HUES6 (cell line): Measurements from ENCODE around the gene KIRREL3.

Source experiments
- H3K27ac ChIP-seq: 2 replicates; pipeline ENCODE4 v1.7.0; 2013; ENCODE audit warnings: low read depth, mild to moderate bottlenecking, low read length, inconsistent platforms
- H3K27me3 ChIP-seq: 2 replicates; pipeline ENCODE4 v1.6.1; 2013; ENCODE audit warnings: low read length; ENCODE audit not compliant: control insufficient read depth, insufficient read depth
- H3K36me3 ChIP-seq: 2 replicates; pipeline ENCODE4 v1.6.1; 2013; ENCODE audit warnings: low read length; ENCODE audit not compliant: control insufficient read depth, insufficient read depth
- H3K4me1 ChIP-seq: 2 replicates; pipeline ENCODE4 v1.6.1; 2013; ENCODE audit warnings: low read length; ENCODE audit not compliant: control insufficient read depth, insufficient read depth
- H3K4me3 ChIP-seq: 2 replicates; pipeline ENCODE4 v1.5.1; 2013; ENCODE audit warnings: low read depth, low read length
- H3K9ac ChIP-seq: one replicate; pipeline ENCODE4 v1.6.1; 2013; ENCODE audit warnings: mild to moderate bottlenecking, low read length
- H3K9me3 ChIP-seq: 2 replicates; pipeline ENCODE4 v1.6.1; 2013; ENCODE audit warnings: low read depth, low read length; ENCODE audit not compliant: control insufficient read depth, insufficient read depth

Gene KIRREL3

DNA sequence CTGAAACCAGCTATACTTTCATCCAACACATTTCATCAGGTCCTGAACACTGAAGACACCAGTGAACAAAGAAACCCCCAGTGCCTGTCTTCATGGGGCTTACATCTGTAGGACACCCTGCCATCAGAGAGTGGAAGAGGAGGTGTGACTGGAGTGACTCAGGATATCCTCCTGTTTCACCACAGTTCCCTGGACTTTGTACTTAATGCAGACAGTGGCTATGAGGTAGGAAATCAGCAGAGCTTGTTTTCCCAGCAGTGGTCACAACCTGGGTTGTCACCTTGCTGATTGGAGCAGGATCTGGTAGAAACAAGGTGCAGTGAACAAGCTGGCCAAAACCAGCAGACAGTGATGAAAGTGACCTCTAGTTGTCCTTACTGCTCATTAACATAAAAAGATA is 128.8 kb downstream of the KIRREL3 start:
- no peak overlapping the region for H3K27ac ChIP-seq
- no peak overlapping the region for H3K9ac ChIP-seq
- no peak overlapping the region for H3K4me3 ChIP-seq

DNA sequence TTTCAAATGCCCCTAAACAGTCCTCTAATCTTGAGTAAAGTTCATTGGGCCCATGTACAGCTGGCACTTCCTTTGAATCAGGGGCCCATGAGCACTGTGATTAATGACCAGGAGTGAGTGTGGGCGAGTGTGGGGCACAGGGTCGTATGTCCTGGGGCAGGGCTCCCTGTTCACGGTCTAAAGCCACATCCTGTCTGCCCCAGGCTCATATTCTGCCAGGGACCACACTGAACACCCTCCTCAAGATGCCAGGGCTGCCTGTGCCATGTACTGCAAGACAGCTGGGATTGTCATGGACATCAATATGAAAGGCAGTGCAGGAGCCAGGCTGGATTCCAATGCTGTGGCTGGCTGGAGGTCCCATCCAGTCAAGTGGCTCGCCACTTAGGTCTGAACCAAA is 130.5 kb downstream of the KIRREL3 start:
- Histone ChIP-seq H3K4me1 (no peaks in the 10 kb centered on the region; the same call in 1 of the 2 replicates), H3K4me3 (no peak overlapping the region), H3K27ac (no peak overlapping the region), H3K9ac (no peak overlapping the region), H3K36me3 (no peaks in the 10 kb centered on the region), H3K9me3 (peaks cover 5% of the 10 kb centered on the region; the same call in 1 of the 2 replicates), H3K27me3 (no peaks in the 10 kb centered on the region)

More for the DNA sequence above, 128.8 kb downstream of the KIRREL3 start:
- no peaks in the 10 kb centered on the region; the same call in 1 of the 2 replicates for H3K4me1 ChIP-seq
- H3K27me3 ChIP-seq, result no peaks in the 10 kb centered on the region
- H3K9me3 ChIP-seq, result peaks cover 5% of the 10 kb centered on the region; the same call in 1 of the 2 replicates
- no peaks in the 10 kb centered on the region for H3K36me3 ChIP-seq

DNA sequence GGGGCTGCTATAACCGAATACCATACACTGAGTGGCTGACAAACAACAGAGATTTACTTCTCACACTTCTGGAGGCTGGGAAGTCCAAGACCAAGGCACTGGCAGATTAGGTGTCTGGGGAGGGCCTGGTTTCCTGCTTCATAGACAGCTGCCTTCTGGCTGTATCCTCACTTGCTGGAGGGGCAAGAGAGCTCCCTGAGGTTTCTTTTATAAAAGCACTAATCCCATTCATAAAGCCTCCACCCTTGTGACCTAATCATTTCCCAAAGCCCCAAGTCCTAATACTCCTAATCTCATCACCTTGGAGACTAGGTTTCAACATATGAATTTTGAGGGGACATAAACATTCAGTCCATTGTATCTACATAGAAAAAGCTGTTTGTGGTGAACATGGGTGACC is 131.8 kb downstream of the KIRREL3 start:
- no peaks in the 10 kb centered on the region for H3K36me3 ChIP-seq
- H3K4me1 ChIP-seq, result no peaks in the 10 kb centered on the region; the same call in 1 of the 2 replicates

DNA sequence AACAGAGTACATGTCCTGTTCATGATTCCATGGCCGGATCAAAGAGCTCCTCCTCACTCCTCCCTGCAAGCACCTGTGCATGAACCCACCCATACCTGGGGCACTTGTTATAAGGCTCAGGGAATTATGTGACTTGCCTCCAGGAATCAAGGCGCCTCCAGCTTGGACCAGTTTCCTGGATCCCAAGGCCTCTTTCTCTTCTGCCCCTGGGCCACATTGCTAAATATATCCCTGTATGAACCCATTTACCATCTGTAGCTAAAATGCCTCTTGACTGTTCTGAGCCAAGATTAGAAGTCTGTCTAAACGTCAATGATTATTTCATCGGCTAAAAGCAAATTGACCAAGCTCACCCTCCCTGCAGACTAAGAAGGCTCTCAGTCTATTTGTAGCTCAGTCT is 135.6 kb downstream of the KIRREL3 start:
- Histone ChIP-seq H3K9ac (no peak overlapping the region), H3K4me3 (no peak overlapping the region), H3K9me3 (no peaks in the 10 kb centered on the region), H3K4me1 (no peaks in the 10 kb centered on the region; the same call in 1 of the 2 replicates), H3K27ac (no peak overlapping the region), H3K27me3 (no peaks in the 10 kb centered on the region), H3K36me3 (no peaks in the 10 kb centered on the region)

More for the DNA sequence above, 131.8 kb downstream of the KIRREL3 start:
- Histone ChIP-seq H3K27ac (no peak overlapping the region), H3K9ac (no peak overlapping the region), H3K27me3 (no peaks in the 10 kb centered on the region), H3K9me3 (peaks cover 5% of the 10 kb centered on the region; the same call in 1 of the 2 replicates), H3K4me3 (no peak overlapping the region)

DNA sequence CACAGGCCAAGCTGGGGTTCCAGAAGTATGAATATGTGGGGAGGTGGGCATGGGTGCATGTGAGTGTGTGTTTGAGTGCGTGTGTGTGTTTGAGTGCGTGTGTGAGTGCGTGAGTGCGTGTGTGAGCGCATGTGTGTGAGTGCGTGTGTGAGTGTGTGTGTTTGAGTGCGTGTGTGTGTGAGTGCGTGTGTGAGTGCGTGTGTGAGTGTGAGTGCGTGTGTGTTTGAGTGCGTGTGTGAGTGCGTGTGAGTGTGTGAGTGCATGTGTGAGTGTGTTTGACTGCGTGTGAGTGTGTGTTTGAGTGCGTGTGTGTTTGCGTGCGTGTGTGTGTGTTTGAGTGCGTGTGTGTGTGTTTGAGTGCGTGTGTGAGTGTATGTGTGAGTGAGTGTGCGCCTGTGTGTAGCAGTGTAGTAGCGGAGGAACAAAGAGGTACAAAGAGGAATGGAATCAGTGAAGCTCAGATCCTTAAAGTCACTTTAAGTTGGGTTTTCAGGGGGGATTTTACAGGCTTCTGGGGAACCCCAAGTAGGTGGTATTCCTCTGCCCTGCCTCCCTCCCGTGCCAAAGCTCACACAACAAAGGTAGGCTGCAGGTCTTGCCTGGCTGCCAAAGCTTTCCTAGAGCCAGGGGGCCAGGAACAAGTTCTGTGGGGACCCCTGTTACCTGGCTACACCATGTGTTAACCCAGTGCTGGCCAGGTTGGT is 137.1 kb downstream of the KIRREL3 start:
- Histone ChIP-seq H3K27ac (no peak overlapping the region), H3K27me3 (no peaks in the 10 kb centered on the region), H3K4me1 (no peaks in the 10 kb centered on the region; the same call in 1 of the 2 replicates), H3K9me3 (no peaks in the 10 kb centered on the region), H3K4me3 (no peak overlapping the region), H3K36me3 (no peaks in the 10 kb centered on the region), H3K9ac (no peak overlapping the region)

DNA sequence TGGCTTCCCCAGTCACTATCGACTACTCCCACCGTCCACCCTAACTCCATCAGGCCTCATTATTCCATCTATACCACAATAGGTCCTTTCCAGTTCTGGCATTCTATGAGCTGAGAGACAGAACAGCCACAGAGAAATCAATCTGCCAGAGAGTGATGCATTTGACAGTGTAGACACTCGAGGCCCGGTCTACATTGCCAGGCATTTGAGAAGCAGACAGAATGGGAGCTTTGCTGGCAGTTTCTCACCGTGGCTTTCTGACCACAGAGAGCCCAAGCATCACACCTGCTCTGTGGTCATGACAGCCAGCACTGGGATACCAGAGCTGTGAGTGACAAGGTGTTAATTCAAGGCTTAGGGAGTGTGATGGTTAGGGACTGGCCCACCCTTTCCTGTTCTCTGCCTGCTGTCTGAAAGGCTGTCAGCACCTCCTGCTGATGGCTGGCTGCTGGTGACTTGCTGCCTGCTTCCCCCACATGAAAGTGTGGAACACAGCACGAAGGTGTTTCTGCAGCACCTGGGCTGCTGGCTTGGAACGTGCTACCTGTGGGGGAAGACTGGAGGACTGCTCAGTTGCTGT is 137.8 kb downstream of the KIRREL3 start:
- no peaks in the 10 kb centered on the region for H3K36me3 ChIP-seq
- H3K4me3 ChIP-seq, result no peak overlapping the region
- H3K9me3 ChIP-seq, result no peaks in the 10 kb centered on the region
- H3K9ac ChIP-seq, result no peak overlapping the region
- H3K27me3 ChIP-seq, result no peaks in the 10 kb centered on the region
- no peak overlapping the region for H3K27ac ChIP-seq
- no peaks in the 10 kb centered on the region; the same call in 1 of the 2 replicates for H3K4me1 ChIP-seq

DNA sequence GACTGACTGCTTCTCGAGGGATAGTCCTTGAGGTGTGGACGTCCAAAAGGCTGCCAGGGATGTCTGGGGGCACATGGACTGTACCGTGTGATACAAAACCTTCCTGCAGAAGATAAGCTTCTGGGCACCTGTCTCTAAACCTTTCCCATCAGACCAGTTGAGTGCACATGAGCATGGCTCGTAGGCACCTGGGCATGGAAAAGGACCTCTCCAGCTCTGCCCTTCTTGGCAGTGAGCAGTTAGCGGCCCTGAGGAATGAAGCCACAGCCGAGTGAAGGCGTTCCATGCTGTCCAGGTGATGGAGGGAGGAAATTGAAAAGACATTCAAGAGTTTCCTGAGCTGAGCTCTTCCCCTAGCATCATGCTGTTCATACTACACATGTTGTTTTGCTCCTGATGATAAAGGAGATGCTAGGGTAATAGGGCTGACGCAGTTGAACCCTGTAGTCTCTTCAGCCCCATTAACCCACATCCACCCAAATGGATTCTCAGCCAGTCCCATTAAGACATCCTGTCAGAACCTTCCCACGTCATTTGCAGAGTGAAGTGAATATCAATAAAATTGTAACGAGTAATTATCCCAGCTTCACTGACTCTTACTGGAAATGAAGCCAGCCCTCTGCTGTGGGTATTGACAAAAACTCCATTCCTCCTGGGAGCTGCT is 138.6 kb downstream of the KIRREL3 start:
- no peak overlapping the region for H3K9ac ChIP-seq
- H3K9me3 ChIP-seq, result no peaks in the 10 kb centered on the region
- no peak overlapping the region for H3K4me3 ChIP-seq
- no peak overlapping the region for H3K27ac ChIP-seq
- H3K27me3 ChIP-seq, result no peaks in the 10 kb centered on the region
- no peaks in the 10 kb centered on the region; the same call in 1 of the 2 replicates for H3K4me1 ChIP-seq
- H3K36me3 ChIP-seq, result no peaks in the 10 kb centered on the region

DNA sequence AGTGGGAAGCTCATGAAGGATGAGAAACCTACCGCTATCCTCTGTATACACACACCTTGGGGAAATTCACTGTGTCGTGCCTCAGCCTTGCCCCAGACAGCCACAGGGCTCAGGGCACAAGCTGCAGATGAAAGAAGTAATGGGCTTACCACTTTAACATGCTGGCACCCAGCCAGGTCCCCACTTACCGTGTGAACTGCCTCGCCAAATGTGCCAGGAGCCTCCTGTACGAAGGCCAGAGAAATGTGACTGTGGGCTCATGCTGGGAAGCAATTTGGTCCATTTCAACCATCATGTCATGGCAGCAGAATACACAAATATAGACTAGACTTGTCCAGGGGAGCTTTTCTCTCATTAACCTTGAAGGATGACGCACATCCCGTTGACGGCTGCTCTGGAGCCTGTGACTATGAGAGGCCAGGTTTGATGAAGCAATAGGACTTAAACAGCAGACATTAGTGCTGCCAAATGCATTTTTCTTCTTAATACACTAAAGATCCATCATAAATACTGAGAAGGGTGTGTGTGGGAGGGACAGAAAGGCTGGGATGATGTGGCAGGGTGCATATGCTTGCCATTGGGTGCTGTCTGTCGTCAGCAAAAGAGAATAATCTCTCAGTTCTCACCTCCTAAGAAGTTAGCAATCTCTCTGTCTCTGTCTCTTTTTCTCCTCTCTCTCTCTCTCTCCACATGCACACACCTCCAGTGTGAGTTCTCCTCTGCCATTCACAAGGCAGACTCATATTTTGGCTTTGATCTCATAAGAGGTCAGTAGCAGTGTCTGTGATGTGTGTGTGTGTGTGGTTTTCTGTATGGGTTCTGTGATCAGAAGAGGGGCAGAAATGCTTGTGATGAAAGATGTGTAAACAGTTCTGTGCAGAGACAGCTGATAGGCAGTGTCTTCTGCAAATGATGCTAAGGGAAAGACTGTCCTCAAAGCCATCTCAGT is 142.4 kb downstream of the KIRREL3 start:
- no peak overlapping the region for H3K9ac ChIP-seq
- no peak overlapping the region for H3K27ac ChIP-seq
- H3K27me3 ChIP-seq, result no peaks in the 10 kb centered on the region
- no peak overlapping the region for H3K4me3 ChIP-seq
- H3K36me3 ChIP-seq, result no peaks in the 10 kb centered on the region
- H3K4me1 ChIP-seq, result no peaks in the 10 kb centered on the region
- no peaks in the 10 kb centered on the region for H3K9me3 ChIP-seq

DNA sequence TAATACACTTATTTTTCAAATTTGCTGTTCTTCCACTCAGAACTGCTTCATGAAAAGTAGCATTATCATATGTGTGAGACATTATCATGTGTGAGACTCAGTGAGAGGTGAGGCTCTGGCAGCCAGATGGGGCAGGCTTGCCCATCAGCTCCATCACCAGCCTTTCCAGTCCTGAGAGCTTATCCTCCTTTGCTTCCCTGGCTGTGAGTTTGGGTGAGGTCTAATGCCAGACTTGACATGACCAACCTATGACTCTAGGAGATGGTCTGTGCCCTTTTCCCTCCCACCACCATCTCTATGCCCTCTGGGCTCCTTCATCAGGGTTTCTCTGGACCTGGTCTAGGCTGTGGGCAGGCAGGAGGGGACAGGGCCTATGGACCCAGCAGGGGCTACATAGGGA is 145.0 kb downstream of the KIRREL3 start:
- Histone ChIP-seq H3K27ac (no peak overlapping the region), H3K4me3 (no peak overlapping the region), H3K9me3 (no peaks in the 10 kb centered on the region), H3K4me1 (no peaks in the 10 kb centered on the region), H3K27me3 (no peaks in the 10 kb centered on the region), H3K36me3 (no peaks in the 10 kb centered on the region), H3K9ac (no peak overlapping the region)

DNA sequence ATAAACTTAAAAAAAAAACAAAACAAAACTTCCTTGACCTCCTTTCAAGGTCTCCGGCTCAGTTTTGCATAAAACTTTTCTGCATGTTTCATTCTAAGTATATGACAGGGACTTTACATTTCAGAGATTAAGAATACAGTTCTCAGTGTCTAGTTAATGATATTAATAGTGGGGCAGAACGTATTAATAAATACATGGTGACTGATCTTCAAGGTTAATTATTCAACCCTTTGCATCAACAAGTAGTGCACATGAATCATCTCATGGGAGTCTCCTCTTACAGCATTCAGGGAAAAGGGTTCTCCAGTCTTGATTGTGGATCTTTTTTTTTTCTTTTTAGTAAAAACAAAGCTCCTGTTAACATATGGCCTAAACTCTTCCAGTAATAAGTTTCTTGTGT is 146.8 kb downstream of the KIRREL3 start:
- no peak overlapping the region for H3K4me3 ChIP-seq
- no peaks in the 10 kb centered on the region for H3K36me3 ChIP-seq
- H3K9me3 ChIP-seq, result no peaks in the 10 kb centered on the region
- H3K27ac ChIP-seq, result no peak overlapping the region
- H3K27me3 ChIP-seq, result no peaks in the 10 kb centered on the region
- H3K9ac ChIP-seq, result no peak overlapping the region
- no peaks in the 10 kb centered on the region for H3K4me1 ChIP-seq
